K562 (cell line): ENCODE results near the gene BTBD18. TPM values are rescaled to one million over a fixed set of nuclear protein-coding genes. Genes with fewer than 3 reads are reported as not detected.

Source experiments
- ARID3A ChIP-seq: IDR thresholded peaks from 2 replicates; pipeline ENCODE4 v1.6.1; 2012; ENCODE audit warnings: low read depth, low read length, improper control_type of control experiment, borderline replicate concordance
- CTCF ChIP-seq, 3 experiments: IDR thresholded peaks in 2 of 3; conservative IDR thresholded peaks in 1 of 3; 2 replicates each; pipeline ENCODE4 v1.5.1; 2011 to 2012; ENCODE audit warnings: low read length in 3 of 3, mild to moderate bottlenecking in 3 of 3, control low read depth in 2 of 3, improper control_type of control experiment in 1 of 3, inconsistent platforms in 1 of 3, low read depth in 1 of 3, mixed read lengths in 1 of 3, moderate library complexity in 1 of 3; ENCODE audit not compliant: insufficient read depth in 2 of 3
- DNMT1 ChIP-seq: fragments of 450-650 bp; IDR thresholded peaks from 2 replicates; pipeline ENCODE4 v1.6.1; 2016; ENCODE audit warnings: antibody characterized with exemption, mild to moderate bottlenecking
- FOXK1 ChIP-seq: sonication (generic); formaldehyde crosslinking; IDR thresholded peaks from 2 replicates; pipeline ENCODE4 v1.8.0; 2022; ENCODE audit warnings: missing genetic modification reagents, mild to moderate bottlenecking, borderline replicate concordance
- HDAC3 ChIP-seq: fragments of 450-650 bp; IDR thresholded peaks from 2 replicates; pipeline ENCODE4 v1.6.1; 2018; ENCODE audit warnings: borderline replicate concordance, mild to moderate bottlenecking, moderate library complexity; ENCODE audit not compliant: partially characterized antibody
- HMGXB4 ChIP-seq: sonication (generic); formaldehyde crosslinking; IDR thresholded peaks from 2 replicates; pipeline ENCODE4 v1.8.1; 2023; ENCODE audit warnings: mild to moderate bottlenecking, missing genetic modification reagents
- ILF3 ChIP-seq: fragments of 450-650 bp; IDR thresholded peaks from 2 replicates; pipeline ENCODE4 v1.6.1; 2018; ENCODE audit warnings: antibody characterized with exemption, mild to moderate bottlenecking, moderate library complexity, borderline replicate concordance
- KDM5B ChIP-seq: fragments of 200-600 bp; sonication (generic); IDR thresholded peaks from 2 replicates; pipeline ENCODE4 v1.6.1; 2012; ENCODE audit warnings: low read depth, mild to moderate bottlenecking, moderate library complexity, low read length, control low read depth, inconsistent platforms; ENCODE audit not compliant: insufficient replicate concordance
- MTF1 ChIP-seq: fragments of 250-450 bp; sonication (Bioruptor Pico); IDR thresholded peaks from 2 replicates; pipeline ENCODE4 v1.9.0; 2021; ENCODE audit warnings: moderate library complexity, mild to moderate bottlenecking, inconsistent platforms, borderline replicate concordance
- NFE2 ChIP-seq: IDR thresholded peaks from 2 replicates; pipeline ENCODE4 v1.6.1; 2014; ENCODE audit warnings: antibody characterized with exemption, low read depth
- SIX5 ChIP-seq, 2 experiments: IDR thresholded peaks; 2 replicates each; pipeline ENCODE4 v1.6.1; 2011; ENCODE audit warnings: low read length in 2 of 2, borderline replicate concordance in 1 of 2, low read depth in 1 of 2, mild to moderate bottlenecking in 1 of 2, moderate library complexity in 1 of 2; ENCODE audit not compliant: insufficient read depth in 1 of 2
- SUPT5H ChIP-seq: fragments of 450-650 bp; IDR thresholded peaks from 2 replicates; pipeline ENCODE4 v1.6.1; 2016
- ZNF165 ChIP-seq: fragments of 250-450 bp; sonication (Bioruptor Pico); IDR thresholded peaks from 2 replicates; pipeline ENCODE4 v1.4.0; 2020; ENCODE audit warnings: borderline replicate concordance
- ZNF280B ChIP-seq: fragments of 250-450 bp; sonication (Bioruptor Pico); IDR thresholded peaks from 2 replicates; pipeline ENCODE4 v1.5.1; 2021; ENCODE audit warnings: mild to moderate bottlenecking
- ZNF511 ChIP-seq: sonication (generic); formaldehyde crosslinking; IDR thresholded peaks from 2 replicates; pipeline ENCODE4 v1.8.0; 2022; ENCODE audit warnings: mild to moderate bottlenecking, missing genetic modification reagents
- ZNF696 ChIP-seq: fragments of 250-450 bp; sonication (Bioruptor Pico); conservative IDR thresholded peaks from 2 replicates; pipeline ENCODE4 v1.4.0; 2020; ENCODE audit warnings: mild to moderate bottlenecking, moderate library complexity
- polyA plus RNA-seq, 8 experiments: library from polyadenylated mRNA; depleted of rRNA in 4 of 8; stranded (reverse) in 5 of 8; unstranded in 3 of 8; fragments of >200 nt; fragmentation: Nextera tagmentation in 2 of 8; fragmentation: Illumina TruSeq in 1 of 8; extraction: Ambion mirVana in 2 of 8; extraction: Trizol in 1 of 8; gene quantifications; 2 replicates each; pipeline versions ENCODE4 v1.2.1 to v1.2.3, GENCODE V29; 2011 to 2014; ENCODE audit warnings: inconsistent platforms in 1 of 8, missing spikeins in 1 of 8
- total RNA-seq, 7 experiments: library from RNA; depleted of rRNA in 6 of 7; stranded (reverse); fragments of >200 nt in 6 of 7; fragmentation: Illumina TruSeq in 2 of 7; extraction: Trizol in 2 of 7; gene quantifications; 2 replicates each; pipeline versions ENCODE4 v1.2.1 to v1.2.3, GENCODE V29; 2011 to 2021; ENCODE audit warnings: low replicate concordance in 1 of 7

BTBD18 gene
- total and polyA plus RNA-seq, 9 of the 15 experiments (the other 6 are each of a cell fraction or from before 2014, with no cell fraction given) = 0.06 TPM; not detected in 8

GRCh38 chr11:57741132-57742086 lies 10.2 kb downstream of the BTBD18 start, which contains the start of gene SELENOH (continued):
- peak; percentile 90 for TF ChIP-seq HMGXB4 (CRISPR knock-in tag)
- TF ChIP-seq KDM5B = peak; percentile 80
- no peak for TF ChIP-seq ZNF165
- peak; percentile 97 for TF ChIP-seq FOXK1 (CRISPR knock-in tag)
- no peak for TF ChIP-seq CTCF (IDR thresholded peaks at IDR 0.05 in 2 of 3, conservative IDR thresholded peaks at IDR 0.05 in 1 of 3; ENCODE audit: insufficient read depth in 2 of 3, low read depth in 1 of 3, low read length in 3 of 3)
- no peak for TF ChIP-seq MTF1 (CRISPR knock-in tag)
- TF ChIP-seq SIX5 (IDR thresholded peaks at IDR 0.05; ENCODE audit: borderline replicate concordance in 1 of 2, insufficient read depth in 1 of 2, low read depth in 1 of 2, low read length in 2 of 2) = peak; percentile 63 to 78; a peak in 3 of 4 replicates
- TF ChIP-seq ARID3A = peak; percentile 78; the same call in 1 of the 2 replicates
- no peak for TF ChIP-seq ILF3
- TF ChIP-seq ZNF280B (CRISPR knock-in tag) = no peak
- no peak; the same call in 1 of the 2 replicates for TF ChIP-seq ZNF511
- TF ChIP-seq ZNF696 = no peak
- no peak for TF ChIP-seq DNMT1
- TF ChIP-seq HDAC3 = peak; percentile 37
- peak; percentile 96 for TF ChIP-seq SUPT5H
- TF ChIP-seq NFE2 = peak; percentile 46; the same call in 1 of the 2 replicates
